Activated gamma-delta T cell treated with anti-CD3 and anti-CD28 coated beads, Interleukin-2, amount 50 U/mL, for 16 hours (primary cell): Measurements from ENCODE around the gene SLC25A12.
"Not testable (repeated sequence)": the region's sequence is repeated elsewhere in the genome, so short reads cannot be mapped to it uniquely, and the experiment has no call there.

ENCODE experiments used
- DNase-seq: peaks from one replicate; pipeline ENCODE4 v3.0.0-alpha.2; 2020; ENCODE audit warnings: low read depth

The SLC25A12 gene

DNA sequence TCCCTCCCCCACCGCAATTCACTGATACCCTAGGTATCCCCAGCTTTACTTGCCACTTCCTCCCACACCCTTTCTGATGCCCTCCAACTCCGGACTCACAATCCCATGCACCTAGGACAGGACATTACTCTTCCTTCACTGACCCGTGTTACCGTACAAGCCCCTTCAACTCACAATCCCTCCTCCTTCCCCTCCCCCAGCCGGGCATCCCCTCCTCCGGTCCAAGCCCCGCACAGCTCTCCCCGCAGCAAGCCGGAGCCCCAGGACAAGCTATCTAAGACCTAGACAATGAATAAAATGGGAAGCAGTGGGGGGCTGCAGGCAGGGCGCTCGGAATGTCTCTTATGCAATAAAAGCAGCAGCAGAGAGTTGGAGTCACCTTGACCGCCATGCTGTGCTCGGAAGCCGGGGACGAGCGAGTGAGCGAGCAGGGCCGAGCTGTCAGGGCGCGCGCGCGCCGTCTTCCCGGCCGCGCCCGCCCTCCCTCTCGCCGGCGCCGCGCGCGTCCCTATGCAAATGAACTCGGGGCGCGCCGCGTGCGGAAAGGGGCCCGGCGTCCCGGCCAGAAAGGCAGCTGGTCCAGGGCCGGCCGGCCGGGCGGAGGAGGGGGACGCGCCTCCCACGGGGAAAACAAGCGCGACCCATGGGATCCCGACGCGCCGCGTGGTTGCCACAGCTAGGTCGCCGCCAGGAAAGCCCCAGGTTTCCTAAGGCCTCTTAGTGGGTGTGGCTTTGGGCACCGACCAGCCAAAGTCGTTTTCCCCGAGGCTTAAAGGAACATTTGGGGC is at the start of gene SLC25A12:
SLC25A12 (minus strand) TSS at position 421 of the 788 bp plus-strand sequence; CDS start at position 391, 30 bp downstream.
- DNase-seq = peak; percentile 48

DNA sequence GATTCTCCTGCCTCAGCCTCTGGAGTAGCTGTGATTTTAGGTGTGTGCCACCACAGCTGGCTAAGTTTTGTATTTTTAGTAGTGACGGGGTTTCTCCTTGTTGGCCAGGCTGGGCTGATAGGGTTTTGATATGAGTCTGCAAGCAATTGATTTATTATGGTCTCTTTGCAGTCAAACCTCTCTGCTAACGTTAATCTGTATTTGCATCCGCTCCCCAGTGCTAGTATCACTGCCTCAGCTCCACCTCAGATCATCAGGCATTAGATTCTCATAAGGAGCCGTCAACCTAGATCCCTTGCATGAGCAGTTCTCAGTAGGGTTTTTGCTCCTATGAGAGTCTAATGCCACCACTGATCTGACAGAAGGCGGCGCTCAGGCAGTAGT is 47.3 kb upstream of the SLC25A12 start:
- no peak for DNase-seq

DNA sequence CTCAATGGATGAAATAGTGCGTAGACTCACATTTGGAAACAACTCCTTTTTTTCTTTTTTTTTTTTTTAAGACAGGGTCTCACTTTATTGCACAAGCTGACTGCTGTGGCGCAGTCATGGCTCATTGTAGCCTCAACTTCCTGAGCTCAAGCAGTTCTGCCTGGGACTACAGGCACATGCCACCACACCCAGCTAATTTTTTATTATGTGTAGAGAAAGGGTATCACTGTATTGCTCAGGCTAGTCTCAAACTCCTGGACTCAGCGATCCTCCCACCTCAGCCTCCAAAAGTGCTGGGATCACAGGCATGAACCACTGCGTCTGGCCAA is 45.7 kb upstream of the SLC25A12 start:
- DNase-seq = no peak

GRCh38 chr2:171939058-171939742 is 45.2 kb upstream of the SLC25A12 start:
- no peak for DNase-seq

DNA sequence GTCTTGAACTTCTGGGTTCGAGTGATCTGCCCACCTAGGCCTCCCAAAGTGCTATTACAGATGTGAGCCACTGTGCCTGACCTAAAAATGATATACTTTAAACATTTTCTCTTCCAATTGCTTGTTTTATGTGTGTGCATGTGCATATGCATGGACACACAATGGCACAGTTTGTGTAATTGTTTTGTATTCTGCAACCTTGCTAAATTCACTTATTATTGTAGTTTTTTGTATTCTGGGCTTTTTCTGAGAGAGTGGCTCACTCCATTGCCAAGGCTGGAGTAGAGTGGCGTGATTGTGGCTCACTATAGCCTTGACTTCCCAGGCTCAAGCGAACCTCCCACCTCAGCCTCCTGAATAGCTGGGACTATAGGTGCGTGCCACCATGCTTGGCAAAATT is 36.3 kb upstream of the SLC25A12 start:
- no peak for DNase-seq

DNA sequence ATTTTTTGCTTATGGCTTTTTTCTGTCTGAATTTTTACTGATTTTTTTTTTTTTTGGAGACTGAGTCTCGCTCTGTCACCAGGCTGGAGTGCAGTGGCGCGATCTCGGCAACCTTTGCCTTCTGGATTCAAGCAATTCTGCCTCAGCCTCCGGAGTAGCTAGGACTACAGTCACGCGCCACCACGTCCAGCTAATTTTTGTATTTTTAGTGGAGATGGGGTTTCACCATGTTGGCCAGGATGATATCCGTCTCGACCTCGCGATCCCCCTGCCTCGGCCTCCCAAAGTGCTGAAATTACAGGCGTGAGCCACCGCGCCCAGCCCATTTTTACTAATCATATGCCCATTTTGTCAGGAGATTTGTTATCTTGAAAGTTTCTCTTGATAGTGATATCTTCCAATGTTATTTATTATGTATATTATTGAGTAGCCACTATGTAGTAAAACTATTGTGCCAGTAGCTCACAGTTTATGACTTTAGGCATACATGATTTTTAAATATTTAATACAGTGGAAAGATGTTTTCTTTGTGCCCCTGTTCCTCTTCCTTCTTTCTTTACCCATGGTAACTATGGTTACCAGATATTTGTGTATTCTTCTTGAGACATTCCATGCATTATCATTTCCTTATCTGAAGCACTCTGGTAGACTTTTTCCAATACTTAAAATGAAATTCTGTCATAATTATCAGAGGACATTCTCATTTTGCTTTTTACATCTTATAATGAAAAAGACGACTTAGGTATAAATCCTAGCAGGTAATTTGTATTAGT is 30.3 kb upstream of the SLC25A12 start:
- no peak for DNase-seq

GRCh38 chr2:171923206-171923605 is 29.2 kb upstream of the SLC25A12 start:
- DNase-seq = no peak

- DNase-seq = peak; percentile 95
Observed at GRCh38 chr2:171922230-171923022, 28.4 kb upstream of the SLC25A12 start, which contains the start of gene HAT1. TSS of gene HAT1 (plus strand) at chr2:171922461. CDS start at chr2:171922501, 40 bp downstream.

- DNase-seq = no peak
Observed at GRCh38 chr2:171921970-171922229, 27.9 kb upstream of the SLC25A12 start.

DNA sequence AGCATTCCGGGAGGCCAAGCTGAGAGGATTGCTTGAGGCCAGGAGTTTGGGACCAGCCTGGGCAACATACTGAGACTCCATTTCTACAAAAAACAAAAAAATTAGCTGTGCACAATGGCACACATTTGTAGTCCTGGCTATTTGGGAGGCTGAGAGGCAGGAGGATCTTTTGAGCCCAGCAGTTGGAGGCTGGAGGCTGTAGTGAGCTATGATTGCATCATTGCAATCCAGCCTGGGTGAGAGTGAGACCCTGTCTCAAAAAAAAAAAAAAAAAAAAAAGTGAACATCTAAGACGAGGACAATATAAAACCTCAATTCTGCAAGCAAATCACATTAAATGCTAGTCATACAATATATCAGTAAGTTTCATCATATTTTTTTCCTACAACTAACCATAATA is 25.4 kb upstream of the SLC25A12 start:
- no peak for DNase-seq

GRCh38 chr2:171913517-171913916 is 19.5 kb upstream of the SLC25A12 start:
- no peak for DNase-seq

- no peak for DNase-seq
Observed at GRCh38 chr2:171910494-171910893, 16.4 kb upstream of the SLC25A12 start.

GRCh38 chr2:171909266-171909665 is 15.2 kb upstream of the SLC25A12 start:
- no peak for DNase-seq

DNA sequence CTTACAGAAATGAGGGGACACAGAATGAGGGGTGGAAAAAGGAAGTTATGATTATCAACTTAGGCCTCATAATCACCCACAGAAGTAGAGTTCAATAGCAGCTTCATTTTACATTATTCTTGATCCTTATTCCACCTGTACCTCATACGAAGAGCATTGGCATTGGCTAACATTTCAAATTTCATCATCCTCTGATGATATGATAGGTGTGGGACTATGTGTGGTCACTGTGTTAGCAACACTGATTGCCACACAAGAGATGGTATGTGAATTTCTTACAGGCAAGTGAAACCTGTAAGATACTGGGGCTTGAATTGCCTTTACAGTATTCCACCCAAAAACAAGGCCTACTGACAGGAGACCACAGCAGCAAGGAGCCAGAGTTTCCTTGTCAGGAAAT is 14.2 kb upstream of the SLC25A12 start:
- DNase-seq = no peak

DNA sequence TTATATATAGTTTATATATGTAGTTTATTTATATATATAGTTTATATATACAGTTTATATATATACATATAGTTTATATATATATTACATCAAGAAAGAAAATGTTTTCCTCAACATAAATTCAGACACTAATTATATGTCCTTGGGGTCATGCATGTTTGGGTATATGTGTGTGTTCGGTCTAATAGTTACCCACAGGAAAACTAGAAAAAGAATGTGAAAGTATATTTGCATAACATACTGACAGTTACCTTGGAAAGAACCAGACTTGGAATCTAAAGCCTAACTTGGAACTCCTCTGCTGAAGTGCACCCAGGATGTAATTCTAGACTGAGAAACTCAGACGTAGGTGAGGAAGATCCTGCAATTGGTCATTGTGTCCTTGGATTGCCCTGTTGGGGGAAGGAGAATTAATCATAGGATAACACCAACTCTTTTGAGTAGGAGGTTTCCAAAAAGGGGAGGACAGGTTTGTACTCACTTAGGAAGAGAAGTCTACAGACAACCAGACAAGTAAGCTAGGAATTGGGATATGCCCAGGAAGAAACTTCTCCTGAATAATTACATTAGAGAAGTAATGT is 8.9 kb upstream of the SLC25A12 start:
- no peak for DNase-seq

- DNase-seq = not testable (repeated sequence)
Observed at GRCh38 chr2:171899623-171900282, 5.7 kb upstream of the SLC25A12 start.

DNA sequence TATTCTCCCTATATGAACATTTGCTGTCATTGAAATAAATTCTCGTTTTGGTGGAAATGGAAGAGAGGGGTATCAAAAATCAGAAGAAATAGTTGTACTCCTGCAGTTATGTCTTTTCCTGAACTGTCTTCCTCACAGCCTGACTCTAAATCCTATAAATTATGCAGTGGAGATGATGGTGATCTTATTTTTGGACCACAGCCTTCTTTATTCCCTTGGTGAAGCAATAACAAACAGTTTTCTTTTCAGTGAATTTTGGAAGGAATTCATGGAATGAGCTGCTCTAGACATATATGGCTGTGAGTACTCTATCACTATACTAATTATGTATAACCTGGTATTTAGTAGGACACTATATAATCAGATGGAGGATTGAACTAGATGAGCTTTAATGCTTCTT is 1.7 kb upstream of the SLC25A12 start:
- no peak for DNase-seq

DNA sequence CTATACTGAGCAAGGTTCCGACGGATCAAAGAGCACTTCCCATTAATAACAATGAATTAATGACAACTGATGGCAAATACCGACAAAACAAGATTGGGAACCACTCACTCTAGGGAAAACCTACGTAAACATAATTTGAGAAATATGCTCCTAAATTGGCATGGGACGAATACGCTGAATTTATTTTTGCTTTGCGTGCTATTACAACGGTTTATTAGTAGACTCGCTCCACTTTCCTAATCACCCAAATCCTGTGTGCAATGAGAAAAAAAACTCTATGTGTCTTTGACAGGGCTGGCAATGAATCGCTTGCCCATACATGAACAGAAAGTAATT is 536 bp upstream of the SLC25A12 start:
- DNase-seq = no peak

DNA sequence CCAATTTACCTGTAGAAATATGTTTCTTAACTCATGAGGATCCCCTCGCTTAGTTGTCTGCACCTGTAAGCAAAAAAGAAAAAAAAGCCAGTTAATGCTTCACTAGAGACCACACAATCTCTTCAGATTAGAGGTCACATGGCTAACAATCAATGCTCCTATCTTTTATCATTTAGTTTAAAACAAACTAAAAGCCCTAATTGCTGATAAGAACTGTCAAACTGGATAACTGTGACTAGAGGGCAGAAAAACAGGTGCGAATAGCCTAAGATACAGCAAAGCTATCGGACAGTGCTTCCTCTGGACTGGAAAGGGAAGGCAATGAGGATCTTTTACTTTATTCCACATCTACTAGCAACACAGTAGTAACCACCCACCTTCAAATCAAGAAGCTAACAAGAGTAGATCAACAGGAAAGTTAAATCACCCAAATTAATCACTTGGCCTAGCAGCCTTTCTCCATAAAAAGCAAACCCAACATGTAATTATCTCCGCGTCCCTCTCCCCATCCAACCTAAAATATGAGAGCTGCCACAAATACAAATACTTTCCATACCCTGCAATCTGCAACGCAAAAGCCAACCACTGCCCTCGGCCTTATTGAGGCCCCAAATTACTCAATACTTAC is 734 bp downstream of the SLC25A12 start:
- no peak for DNase-seq

DNA sequence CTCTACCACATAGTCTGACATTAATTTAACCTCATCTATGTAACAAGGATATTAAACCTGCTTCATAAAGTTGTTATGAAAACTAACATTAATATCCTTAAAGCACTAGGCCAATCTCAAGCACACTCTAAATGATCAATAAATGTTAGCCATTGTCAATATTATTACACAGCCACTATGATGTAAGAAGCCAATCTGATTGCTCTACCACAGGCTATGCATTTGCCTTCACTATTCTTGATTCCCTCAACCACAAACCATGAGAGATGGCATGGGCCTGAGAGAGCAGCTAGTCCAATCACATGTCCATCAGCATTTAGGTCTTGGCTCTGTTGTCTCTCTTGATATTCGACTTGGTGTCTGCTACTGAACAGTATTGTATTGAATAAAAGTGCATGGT is 4.2 kb downstream of the SLC25A12 start:
- no peak for DNase-seq

DNA sequence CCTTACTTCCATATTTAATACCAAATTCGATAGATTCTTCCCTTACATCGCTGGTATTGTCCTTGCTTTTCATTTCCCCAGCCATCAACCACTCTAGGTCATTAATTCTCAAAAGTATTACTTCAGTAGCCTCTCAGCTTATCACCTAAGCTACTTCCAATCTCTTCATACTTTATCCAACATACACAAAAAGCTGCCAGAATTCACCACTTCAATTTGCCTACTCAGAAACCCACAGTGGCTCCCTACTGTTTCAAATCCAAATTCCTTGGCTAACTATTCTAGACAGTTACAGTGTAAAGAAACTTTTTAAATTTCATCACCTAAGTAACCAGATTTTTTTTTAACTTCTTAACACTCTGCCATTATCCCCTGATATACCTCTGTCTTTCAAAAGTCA is 4.7 kb downstream of the SLC25A12 start:
- no peak for DNase-seq
